Measurements from ENCODE around the gene MSMB.
"Not testable (repeated sequence)": the region's sequence is repeated elsewhere in the genome, so short reads cannot be mapped to it uniquely, and the experiment has no call there.

DNA sequence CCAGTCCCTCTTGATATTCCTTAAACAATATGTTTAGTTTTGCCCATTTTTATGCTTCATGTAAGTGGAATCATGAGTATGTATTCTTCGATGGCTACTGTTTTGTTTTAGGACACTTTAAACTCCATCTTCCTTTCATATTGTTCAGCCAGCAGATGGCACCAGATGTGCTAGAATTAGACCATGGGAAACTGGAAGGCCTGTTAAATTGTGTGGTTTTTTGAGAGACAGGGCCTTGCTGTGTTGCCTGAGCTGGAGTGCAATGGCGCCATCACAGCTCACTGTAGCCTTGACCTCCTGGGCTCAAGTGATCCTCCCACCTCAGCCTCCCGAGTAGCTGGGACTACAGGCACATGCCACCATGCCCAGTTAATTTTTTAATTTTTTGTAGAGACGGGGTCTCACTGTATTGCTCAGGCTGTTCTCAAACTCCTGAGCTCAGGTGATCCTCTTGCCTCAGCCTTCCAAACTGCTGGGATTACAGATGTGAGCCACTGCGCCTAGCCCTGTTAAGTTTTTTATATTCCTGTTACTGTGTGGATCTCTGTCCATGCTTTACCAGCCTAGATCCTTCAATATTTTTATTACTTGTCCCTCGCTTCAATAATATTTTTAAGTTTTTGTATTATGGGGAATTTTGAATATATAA is 62.4 kb downstream of the MSMB start:
- TF ChIP-seq EZH2 (IDR thresholded peaks at IDR 0.05) = not testable (repeated sequence)
- TF ChIP-seq, protein P1, sequence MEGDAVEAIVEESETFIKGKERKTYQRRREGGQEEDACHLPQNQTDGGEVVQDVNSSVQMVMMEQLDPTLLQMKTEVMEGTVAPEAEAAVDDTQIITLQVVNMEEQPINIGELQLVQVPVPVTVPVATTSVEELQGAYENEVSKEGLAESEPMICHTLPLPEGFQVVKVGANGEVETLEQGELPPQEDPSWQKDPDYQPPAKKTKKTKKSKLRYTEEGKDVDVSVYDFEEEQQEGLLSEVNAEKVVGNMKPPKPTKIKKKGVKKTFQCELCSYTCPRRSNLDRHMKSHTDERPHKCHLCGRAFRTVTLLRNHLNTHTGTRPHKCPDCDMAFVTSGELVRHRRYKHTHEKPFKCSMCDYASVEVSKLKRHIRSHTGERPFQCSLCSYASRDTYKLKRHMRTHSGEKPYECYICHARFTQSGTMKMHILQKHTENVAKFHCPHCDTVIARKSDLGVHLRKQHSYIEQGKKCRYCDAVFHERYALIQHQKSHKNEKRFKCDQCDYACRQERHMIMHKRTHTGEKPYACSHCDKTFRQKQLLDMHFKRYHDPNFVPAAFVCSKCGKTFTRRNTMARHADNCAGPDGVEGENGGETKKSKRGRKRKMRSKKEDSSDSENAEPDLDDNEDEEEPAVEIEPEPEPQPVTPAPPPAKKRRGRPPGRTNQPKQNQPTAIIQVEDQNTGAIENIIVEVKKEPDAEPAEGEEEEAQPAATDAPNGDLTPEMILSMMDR (IDR thresholded peaks at IDR 0.05) = peak; percentile 49
